Natural killer cell treated with Interleukin-12 subunit alpha and Interleukin-12 subunit beta and Interleukin-15 and Interleukin-18, amount 100 ng/mL, for 72 hours (primary cell): ENCODE measurements around the gene ABCC1. TPM values are rescaled to one million over a fixed set of nuclear protein-coding genes. Genes with fewer than 3 reads are reported as not detected.
"Not testable (repeated sequence)": the region's sequence is repeated elsewhere in the genome, so short reads cannot be mapped to it uniquely, and the experiment has no call there.

Source experiments
- ATAC-seq, 2 donors: fragments of 150-1000 bp; cut with Tn5 transposase in 1 of 2; sonication (Bioruptor Pico), chemical (Tn5 transposase) in 1 of 2; 2 replicates each; pipeline ENCODE4 v1.10.0; 2021
- DNase-seq: peaks from one replicate; pipeline ENCODE4 v3.0.0; 2022; ENCODE audit warnings: low spot score
- H3K27ac Mint-ChIP-seq, 2 donors: 1 replicate in 1 of 2; 2 replicates in 1 of 2; pipeline ENCODE4 v1.8.0; 2022; ENCODE audit warnings: mixed read lengths in 2 of 2, mild to moderate bottlenecking in 1 of 2, moderate library complexity in 1 of 2
- H3K27me3 Mint-ChIP-seq, 2 donors: 1 replicate in 1 of 2; 2 replicates in 1 of 2; pipeline ENCODE4 v1.8.0; 2022; ENCODE audit warnings: mixed read lengths in 2 of 2
- H3K36me3 Mint-ChIP-seq: one replicate; pipeline ENCODE4 v1.8.0; 2022; ENCODE audit warnings: mixed read lengths
- H3K4me1 Mint-ChIP-seq, 2 donors: 1 replicate in 1 of 2; 2 replicates in 1 of 2; pipeline ENCODE4 v1.8.0; 2022; ENCODE audit warnings: low read depth in 2 of 2, mixed read lengths in 2 of 2, mild to moderate bottlenecking in 1 of 2
- H3K4me3 Mint-ChIP-seq: one replicate; pipeline ENCODE4 v1.8.0; 2022; ENCODE audit warnings: mixed read lengths
- H3K9me3 Mint-ChIP-seq: 2 replicates; pipeline ENCODE4 v1.8.0; 2022; ENCODE audit warnings: mixed read lengths
- total RNA-seq, 2 donors: library from RNA; stranded (reverse); gene quantifications; one replicate each; pipeline ENCODE4 v1.2.3, GENCODE V29; 2022

Gene ABCC1
- total RNA-seq, 2 donors from 2014 or later = 43.1 to 106 TPM

GRCh38 chr16:16096121-16096857 lies 146.9 kb downstream of the ABCC1 start:
- no peaks in the 10 kb centered on the region for H3K9me3 Mint-ChIP-seq
- H3K4me1 Mint-ChIP-seq = peaks cover 0 to under 1% of the 10 kb centered on the region in 2 donors
- H3K4me3 Mint-ChIP-seq = no peak overlapping the region
- H3K36me3 Mint-ChIP-seq = peaks cover 11% of the 10 kb centered on the region
- DNase-seq (no peak), ATAC-seq (no peak)
- H3K27me3 Mint-ChIP-seq = no peaks in the 10 kb centered on the region
- H3K27ac Mint-ChIP-seq = no peak overlapping the region

GRCh38 chr16:16096858-16097213 lies 147.4 kb downstream of the ABCC1 start:
- H3K36me3 Mint-ChIP-seq = peaks cover 11% of the 10 kb centered on the region
- no peaks in the 10 kb centered on the region for H3K27me3 Mint-ChIP-seq
- H3K4me3 Mint-ChIP-seq = no peak overlapping the region
- H3K4me1 Mint-ChIP-seq = peaks cover 0 to 4% of the 10 kb centered on the region in 2 donors
- no peak overlapping the region for H3K27ac Mint-ChIP-seq
- ATAC-seq = no peak
- no peak for DNase-seq
- no peaks in the 10 kb centered on the region for H3K9me3 Mint-ChIP-seq

GRCh38 chr16:16099320-16099719 lies 149.9 kb downstream of the ABCC1 start:
- peaks cover 0 to 4% of the 10 kb centered on the region in 2 donors for H3K4me1 Mint-ChIP-seq
- no peak overlapping the region for H3K4me3 Mint-ChIP-seq
- ATAC-seq (no peak), DNase-seq (no peak)
- H3K36me3 Mint-ChIP-seq = peaks cover 10% of the 10 kb centered on the region
- H3K27ac Mint-ChIP-seq = no peak overlapping the region
- no peaks in the 10 kb centered on the region for H3K27me3 Mint-ChIP-seq
- no peaks in the 10 kb centered on the region for H3K9me3 Mint-ChIP-seq

GRCh38 chr16:16100631-16101030 lies 151.2 kb downstream of the ABCC1 start:
- Mint-ChIP-seq H3K4me1 (peaks cover 0 to 4% of the 10 kb centered on the region in 2 donors), H3K9me3 (no peaks in the 10 kb centered on the region), H3K4me3 (no peak overlapping the region), H3K36me3 (peaks cover 10% of the 10 kb centered on the region), H3K27me3 (no peaks in the 10 kb centered on the region), H3K27ac (no peak overlapping the region)
- no peak for ATAC-seq
- DNase-seq = no peak

- no peaks in the 10 kb centered on the region for H3K9me3 Mint-ChIP-seq
- H3K4me1 Mint-ChIP-seq = peaks cover 0 to 4% of the 10 kb centered on the region in 2 donors
- DNase-seq (no peak), ATAC-seq (no peak)
- peaks cover 10% of the 10 kb centered on the region for H3K36me3 Mint-ChIP-seq
- no peak overlapping the region for H3K4me3 Mint-ChIP-seq
- no peak overlapping the region for H3K27ac Mint-ChIP-seq
- no peaks in the 10 kb centered on the region for H3K27me3 Mint-ChIP-seq
These were observed 152.2 kb downstream of the ABCC1 start for GRCh38 chr16:16101585-16101984.

GRCh38 chr16:16102738-16103137 lies 153.3 kb downstream of the ABCC1 start:
- Mint-ChIP-seq H3K27me3 (no peaks in the 10 kb centered on the region), H3K4me1 (peaks cover 0 to 4% of the 10 kb centered on the region in 2 donors), H3K4me3 (no peak overlapping the region), H3K27ac (peak overlapping the region in 1 of 2 donors; percentile 14), H3K9me3 (no peaks in the 10 kb centered on the region), H3K36me3 (peaks cover 10% of the 10 kb centered on the region)
- ATAC-seq = no peak
- DNase-seq = no peak

- not testable (repeated sequence) for H3K9me3 Mint-ChIP-seq, ATAC-seq, H3K27ac Mint-ChIP-seq, H3K4me1 Mint-ChIP-seq, DNase-seq, H3K4me3 Mint-ChIP-seq, H3K27me3 Mint-ChIP-seq
- peaks cover 10% of the 10 kb centered on the region for H3K36me3 Mint-ChIP-seq
These were observed 154.9 kb downstream of the ABCC1 start for GRCh38 chr16:16104132-16104803.

- H3K36me3 Mint-ChIP-seq = peaks cover 10% of the 10 kb centered on the region
- not testable (repeated sequence) for H3K27me3 Mint-ChIP-seq, H3K4me1 Mint-ChIP-seq, H3K4me3 Mint-ChIP-seq, ATAC-seq, H3K9me3 Mint-ChIP-seq, DNase-seq, H3K27ac Mint-ChIP-seq
These were observed 155.4 kb downstream of the ABCC1 start for GRCh38 chr16:16104804-16105141.

GRCh38 chr16:16105646-16106045 lies 156.2 kb downstream of the ABCC1 start:
- Mint-ChIP-seq H3K9me3 (no peaks in the 10 kb centered on the region), H3K4me3 (no peak overlapping the region), H3K27me3 (no peaks in the 10 kb centered on the region), H3K4me1 (peaks cover 0 to 4% of the 10 kb centered on the region in 2 donors), H3K36me3 (peaks cover 10% of the 10 kb centered on the region), H3K27ac (no peak overlapping the region)
- DNase-seq (no peak), ATAC-seq (no peak)

GRCh38 chr16:16106466-16106865 lies 157.1 kb downstream of the ABCC1 start:
- Mint-ChIP-seq H3K27me3 (no peaks in the 10 kb centered on the region), H3K27ac (no peak overlapping the region), H3K36me3 (peaks cover 10% of the 10 kb centered on the region), H3K9me3 (no peaks in the 10 kb centered on the region), H3K4me1 (peaks cover 0 to 3% of the 10 kb centered on the region in 2 donors), H3K4me3 (no peak overlapping the region)
- DNase-seq (no peak), ATAC-seq (no peak)

- no peaks in the 10 kb centered on the region for H3K9me3 Mint-ChIP-seq
- DNase-seq (no peak), ATAC-seq (no peak)
- H3K36me3 Mint-ChIP-seq = peaks cover 10% of the 10 kb centered on the region
- H3K4me3 Mint-ChIP-seq = no peak overlapping the region
- H3K27ac Mint-ChIP-seq = no peak overlapping the region
- H3K27me3 Mint-ChIP-seq = no peaks in the 10 kb centered on the region
- peaks cover 0 to 3% of the 10 kb centered on the region in 2 donors for H3K4me1 Mint-ChIP-seq
These were observed 158.4 kb downstream of the ABCC1 start for GRCh38 chr16:16107839-16108238.

- Mint-ChIP-seq H3K36me3 (peaks cover 4% of the 10 kb centered on the region), H3K9me3 (no peaks in the 10 kb centered on the region)
- DNase-seq = no peak
These were observed 159.3 kb downstream of the ABCC1 start for GRCh38 chr16:16108759-16109158.

GRCh38 chr16:16109453-16110110 lies 160.2 kb downstream of the ABCC1 start:
- no peaks in the 10 kb centered on the region for H3K36me3 Mint-ChIP-seq
- no peak overlapping the region for H3K27ac Mint-ChIP-seq

More at GRCh38 chr16:16108759-16109158, 159.3 kb downstream of the ABCC1 start:
- peaks cover 0 to 3% of the 10 kb centered on the region in 2 donors for H3K4me1 Mint-ChIP-seq
- ATAC-seq = no peak
- H3K27ac Mint-ChIP-seq = no peak overlapping the region
- H3K4me3 Mint-ChIP-seq = no peak overlapping the region
- no peaks in the 10 kb centered on the region for H3K27me3 Mint-ChIP-seq

GRCh38 chr16:16110111-16110490 lies 160.7 kb downstream of the ABCC1 start:
- Mint-ChIP-seq H3K36me3 (peaks cover 4% of the 10 kb centered on the region), H3K4me1 (peaks cover 0 to 3% of the 10 kb centered on the region in 2 donors), H3K27me3 (no peaks in the 10 kb centered on the region), H3K9me3 (no peaks in the 10 kb centered on the region), H3K27ac (no peak overlapping the region), H3K4me3 (no peak overlapping the region)
- ATAC-seq = no peak
- no peak for DNase-seq

More at GRCh38 chr16:16109453-16110110, 160.2 kb downstream of the ABCC1 start:
- Mint-ChIP-seq H3K4me1 (peaks cover 0 to 3% of the 10 kb centered on the region in 2 donors), H3K27me3 (no peaks in the 10 kb centered on the region), H3K4me3 (no peak overlapping the region), H3K9me3 (no peaks in the 10 kb centered on the region)
- ATAC-seq (no peak), DNase-seq (no peak)
